ENCODE data around the gene SUMF1. TPM values are rescaled to one million over a fixed set of nuclear protein-coding genes. Genes with fewer than 3 reads are reported as not detected.

The SUMF1 gene
- total RNA-seq, 1 donor from 2014 or later: 10.6 TPM

- TF ChIP-seq, protein P1, sequence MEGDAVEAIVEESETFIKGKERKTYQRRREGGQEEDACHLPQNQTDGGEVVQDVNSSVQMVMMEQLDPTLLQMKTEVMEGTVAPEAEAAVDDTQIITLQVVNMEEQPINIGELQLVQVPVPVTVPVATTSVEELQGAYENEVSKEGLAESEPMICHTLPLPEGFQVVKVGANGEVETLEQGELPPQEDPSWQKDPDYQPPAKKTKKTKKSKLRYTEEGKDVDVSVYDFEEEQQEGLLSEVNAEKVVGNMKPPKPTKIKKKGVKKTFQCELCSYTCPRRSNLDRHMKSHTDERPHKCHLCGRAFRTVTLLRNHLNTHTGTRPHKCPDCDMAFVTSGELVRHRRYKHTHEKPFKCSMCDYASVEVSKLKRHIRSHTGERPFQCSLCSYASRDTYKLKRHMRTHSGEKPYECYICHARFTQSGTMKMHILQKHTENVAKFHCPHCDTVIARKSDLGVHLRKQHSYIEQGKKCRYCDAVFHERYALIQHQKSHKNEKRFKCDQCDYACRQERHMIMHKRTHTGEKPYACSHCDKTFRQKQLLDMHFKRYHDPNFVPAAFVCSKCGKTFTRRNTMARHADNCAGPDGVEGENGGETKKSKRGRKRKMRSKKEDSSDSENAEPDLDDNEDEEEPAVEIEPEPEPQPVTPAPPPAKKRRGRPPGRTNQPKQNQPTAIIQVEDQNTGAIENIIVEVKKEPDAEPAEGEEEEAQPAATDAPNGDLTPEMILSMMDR (conservative IDR thresholded peaks at IDR 0.05): no peak
- Mint-ChIP-seq H3K27ac (ENCODE audit: unreplicated experiment) (no peak overlapping the region), H3K36me3 (ENCODE audit: low read depth) (no peaks in the 10 kb centered on the region), H3K4me1 (peaks cover 5% of the 10 kb centered on the region), H3K27me3 (ENCODE audit: low read depth) (no peaks in the 10 kb centered on the region), H3K9me3 (no peaks in the 10 kb centered on the region), H3K4me3 (no peak overlapping the region)
- DNase-seq (ENCODE audit: low read depth, low spot score): no peak
Observed at GRCh38 chr3:4511491-4512262, 44.6 kb upstream of the SUMF1 start.

DNA sequence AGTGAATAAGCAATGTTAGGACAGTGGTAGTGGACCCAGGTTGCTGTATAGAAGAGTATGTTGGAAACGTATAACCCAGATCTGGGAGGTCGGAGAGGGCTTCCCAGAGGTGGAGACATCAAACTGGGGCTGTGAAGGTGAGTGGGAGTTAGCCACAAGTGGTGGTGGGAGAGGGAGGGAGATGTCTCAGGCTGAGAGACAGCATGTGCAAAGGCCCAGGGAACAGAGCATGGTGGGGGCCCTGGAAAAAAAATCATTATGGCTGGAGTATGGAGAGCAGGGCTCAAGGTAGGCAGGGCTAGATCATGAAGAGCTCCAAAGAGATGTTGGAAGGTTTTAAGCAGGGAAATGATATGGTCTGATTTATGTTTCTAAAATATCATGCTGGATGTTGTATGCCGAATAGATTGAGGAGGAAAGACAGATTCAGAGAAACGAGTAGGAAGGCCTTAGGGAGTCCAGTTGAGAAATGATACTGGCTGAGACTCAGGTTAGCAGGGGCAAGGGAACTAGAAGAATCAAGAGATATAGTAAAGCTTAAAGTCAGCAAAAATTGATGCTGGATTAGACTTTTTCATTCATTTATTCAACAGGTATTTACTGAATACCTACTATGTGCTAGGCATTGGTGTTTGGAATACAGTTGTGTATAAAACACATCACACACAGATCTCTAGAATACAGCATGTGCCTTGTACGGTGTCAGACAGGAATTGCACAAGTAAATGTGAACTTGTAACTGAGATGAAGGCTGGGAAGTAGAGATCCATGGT is 43.1 kb upstream of the SUMF1 start:
- Mint-ChIP-seq H3K4me1 (peaks cover 5% of the 10 kb centered on the region), H3K9me3 (no peaks in the 10 kb centered on the region), H3K4me3 (no peak overlapping the region), H3K27ac (ENCODE audit: unreplicated experiment) (no peak overlapping the region), H3K27me3 (ENCODE audit: low read depth) (no peaks in the 10 kb centered on the region), H3K36me3 (ENCODE audit: low read depth) (no peaks in the 10 kb centered on the region)
- no peak for DNase-seq (ENCODE audit: low read depth, low spot score)
- TF ChIP-seq, protein P1 (conservative IDR thresholded peaks at IDR 0.05): no peak

GRCh38 chr3:4509043-4509442 is 42.0 kb upstream of the SUMF1 start:
- Mint-ChIP-seq H3K27me3 (ENCODE audit: low read depth) (no peaks in the 10 kb centered on the region), H3K4me1 (peaks cover 5% of the 10 kb centered on the region)

DNA sequence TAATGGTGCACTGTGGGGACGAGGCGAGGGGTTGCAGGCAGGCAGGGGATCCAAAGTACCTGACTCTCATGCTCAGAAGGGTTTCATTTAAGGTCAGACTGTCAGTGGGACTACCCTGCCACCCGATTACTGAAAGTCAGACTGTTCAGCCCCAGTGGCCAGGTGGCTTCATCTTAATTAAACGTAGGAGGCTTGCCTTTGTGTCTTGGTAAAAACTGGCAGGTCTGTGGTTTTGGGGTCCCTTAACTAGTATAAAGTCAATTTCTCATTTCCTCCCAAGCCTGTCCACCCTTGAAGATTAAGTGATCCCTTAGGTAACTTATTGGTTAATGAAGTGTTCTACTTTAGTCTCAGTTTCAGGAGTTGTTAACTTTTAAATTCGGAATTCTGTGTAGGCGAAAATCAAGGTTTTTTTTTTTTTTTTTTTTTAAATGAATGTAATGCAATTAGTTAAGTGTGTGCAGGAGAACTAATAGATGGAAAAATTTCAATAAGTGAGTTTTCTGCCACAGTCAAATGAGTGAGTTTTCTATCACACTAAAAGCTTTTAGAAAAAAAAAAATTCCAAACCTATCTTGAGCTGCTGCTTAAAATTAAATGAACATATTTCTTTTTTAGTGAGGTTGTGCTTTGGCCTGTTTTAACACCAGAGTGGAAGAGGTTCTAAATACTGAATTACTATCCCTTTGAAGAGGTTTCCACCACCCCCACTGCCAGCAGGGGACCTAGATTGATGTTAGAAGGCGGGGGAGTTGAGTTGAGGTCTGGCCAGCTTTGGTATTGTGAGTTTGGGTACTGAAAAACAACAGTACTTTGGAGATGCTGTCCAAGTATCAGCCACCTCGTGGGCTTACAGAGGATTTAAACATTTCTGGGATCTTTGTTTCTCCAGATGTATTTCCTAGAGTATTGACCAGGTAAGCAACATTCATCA is 41.2 kb upstream of the SUMF1 start:
- Mint-ChIP-seq H3K36me3 (ENCODE audit: low read depth) (no peaks in the 10 kb centered on the region), H3K27me3 (ENCODE audit: low read depth) (no peaks in the 10 kb centered on the region), H3K27ac (ENCODE audit: unreplicated experiment) (no peak overlapping the region), H3K4me1 (peaks cover 5% of the 10 kb centered on the region), H3K4me3 (no peak overlapping the region), H3K9me3 (no peaks in the 10 kb centered on the region)
- TF ChIP-seq, protein P1 (conservative IDR thresholded peaks at IDR 0.05): no peak
- DNase-seq (ENCODE audit: low read depth, low spot score): no peak

More at GRCh38 chr3:4509043-4509442, 42.0 kb upstream of the SUMF1 start:
- Mint-ChIP-seq H3K9me3 (no peaks in the 10 kb centered on the region), H3K36me3 (ENCODE audit: low read depth) (no peaks in the 10 kb centered on the region), H3K4me3 (no peak overlapping the region), H3K27ac (ENCODE audit: unreplicated experiment) (no peak overlapping the region)
- TF ChIP-seq, protein P1 (conservative IDR thresholded peaks at IDR 0.05): no peak
- DNase-seq (ENCODE audit: low read depth, low spot score): no peak

GRCh38 chr3:4507024-4507596 is 40.0 kb upstream of the SUMF1 start:
- DNase-seq (ENCODE audit: low read depth, low spot score): no peak
- H3K27ac Mint-ChIP-seq (ENCODE audit: unreplicated experiment): no peak overlapping the region
- no peaks in the 10 kb centered on the region for H3K27me3 Mint-ChIP-seq (ENCODE audit: low read depth)
- H3K9me3 Mint-ChIP-seq: no peaks in the 10 kb centered on the region
- no peak overlapping the region for H3K4me3 Mint-ChIP-seq
- TF ChIP-seq, protein P1 (conservative IDR thresholded peaks at IDR 0.05): no peak
- peaks cover 5% of the 10 kb centered on the region for H3K4me1 Mint-ChIP-seq
- H3K36me3 Mint-ChIP-seq (ENCODE audit: low read depth): no peaks in the 10 kb centered on the region

Measured in neural crest cell (in vitro differentiated cells).